IMR-90 (cell line): ENCODE data around the gene RXFP4. TPM values are rescaled to one million over a fixed set of nuclear protein-coding genes. Genes with fewer than 3 reads are reported as not detected.

ENCODE experiments used
- ATAC-seq: fragments of 200-7000 bp; cut with Tn5 transposase; 2 replicates; pipeline ENCODE4 v1.9.1; 2020; ENCODE audit warnings: low read depth, mild to moderate bottlenecking, moderate library complexity
- Bru-seq: library from RNA; stranded (reverse); fragments of 400-500 nt; gene quantifications from one replicate; lab custom pipeline; 2021; lab: Mats Ljungman, UMichigan
- BruChase-seq, 2 experiments: library from RNA; stranded (reverse); fragments of 400-500 nt; gene quantifications; one replicate each; lab custom pipeline; 2021; lab: Mats Ljungman, UMichigan
- BruUV-seq: library from RNA; stranded (reverse); fragments of 400-500 nt; replicated peaks from 2 replicates; lab custom pipeline; 2021; lab: Mats Ljungman, UMichigan
- CTCF ChIA-PET: fragments of 300-600 bp; formaldehyde crosslinking; extraction: SDS; loops from one replicate; lab custom pipeline; 2021; ENCODE audit warnings: antibody characterized with exemption; lab: Yijun Ruan, JAX
- POLR2A ChIA-PET: fragments of 300-600 bp; sonication (Branson Sonifier 250); formaldehyde crosslinking; loops from one replicate; lab custom pipeline; 2022; ENCODE audit warnings: antibody characterized with exemption; ENCODE audit not compliant: unreplicated experiment; lab: Charles Lee
- DNase-seq: peaks from one replicate; pipeline ENCODE4 v3.0.0; 2013
- H2AFZ ChIP-seq: replicated peaks from 2 replicates; pipeline ENCODE3; 2013; ENCODE audit warnings: low read length, mild to moderate bottlenecking; ENCODE audit not compliant: poor library complexity
- H2AK5ac ChIP-seq: 2 replicates; pipeline ENCODE4 v1.6.1; 2013; ENCODE audit warnings: low read depth, low read length, inconsistent platforms
- H2AK9ac ChIP-seq: replicated peaks from 2 replicates; pipeline ENCODE3; 2013; ENCODE audit warnings: mild to moderate bottlenecking, low read depth, low read length, moderate library complexity; ENCODE audit not compliant: poor library complexity
- H2BK120ac ChIP-seq: 2 replicates; pipeline ENCODE4 v1.6.1; 2013; ENCODE audit warnings: low read depth, low read length, inconsistent platforms
- H2BK15ac ChIP-seq: 3 replicates; pipeline ENCODE4 v1.6.1; 2013; ENCODE audit warnings: low read depth, low read length, inconsistent platforms
- H2BK20ac ChIP-seq: 2 replicates; pipeline ENCODE4 v1.6.1; 2013; ENCODE audit warnings: low read depth, mild to moderate bottlenecking, inconsistent platforms, low read length, moderate library complexity
- H2BK5ac ChIP-seq: 2 replicates; pipeline ENCODE4 v1.6.1; 2013; ENCODE audit warnings: mild to moderate bottlenecking, low read depth, low read length, inconsistent platforms; ENCODE audit not compliant: poor library complexity, severe bottlenecking
- H3K14ac ChIP-seq: replicated peaks from 2 replicates; pipeline ENCODE4 v1.6.1; 2013; ENCODE audit warnings: low read depth, low read length, inconsistent platforms
- H3K18ac ChIP-seq: 2 replicates; pipeline ENCODE4 v1.6.1; 2013; ENCODE audit warnings: low read depth, low read length, control low read depth
- H3K23ac ChIP-seq: 2 replicates; pipeline ENCODE4 v1.6.1; 2013; ENCODE audit warnings: low read depth, low read length, inconsistent platforms
- H3K27ac ChIP-seq: 2 replicates; pipeline ENCODE4 v1.5.1; 2013; ENCODE audit warnings: mild to moderate bottlenecking, control low read depth, low read length; ENCODE audit not compliant: insufficient read depth
- H3K27me3 ChIP-seq: 2 replicates; pipeline ENCODE4 v1.6.1; 2013; ENCODE audit warnings: low read length; ENCODE audit not compliant: control insufficient read depth, insufficient read depth
- H3K36me3 ChIP-seq: 2 replicates; pipeline ENCODE4 v1.6.1; 2013; ENCODE audit warnings: low read length, mixed read lengths; ENCODE audit not compliant: control insufficient read depth, insufficient read depth
- H3K4ac ChIP-seq: 2 replicates; pipeline ENCODE4 v1.6.1; 2013; ENCODE audit warnings: low read depth, low read length, inconsistent platforms
- H3K4me1 ChIP-seq: 2 replicates; pipeline ENCODE4 v1.6.1; 2013; ENCODE audit warnings: low read length, mixed read lengths; ENCODE audit not compliant: control insufficient read depth, insufficient read depth
- H3K4me2 ChIP-seq: 2 replicates; pipeline ENCODE4 v1.6.1; 2013; ENCODE audit warnings: low read depth, mild to moderate bottlenecking, control low read depth, low read length, moderate library complexity
- H3K4me3 ChIP-seq: 2 replicates; pipeline ENCODE4 v1.5.1; 2013; ENCODE audit warnings: low read depth, mild to moderate bottlenecking, control low read depth, low read length, moderate library complexity; ENCODE audit not compliant: insufficient read depth
- H3K56ac ChIP-seq: 2 replicates; pipeline ENCODE4 v1.6.1; 2013; ENCODE audit warnings: low read length, inconsistent platforms; ENCODE audit not compliant: insufficient read depth; ENCODE audit errors: extremely low read depth
- H3K79me1 ChIP-seq, 2 experiments: 2 replicates each; pipeline ENCODE4 v1.6.1; 2013; ENCODE audit warnings: low read length in 2 of 2, inconsistent platforms in 1 of 2, low read depth in 1 of 2
- H3K9ac ChIP-seq: 2 replicates; pipeline ENCODE4 v1.6.1; 2013; ENCODE audit warnings: low read depth, low read length, control low read depth
- H3K9me1 ChIP-seq: 2 replicates; pipeline ENCODE4 v1.6.1; 2013; ENCODE audit warnings: low read length, inconsistent platforms; ENCODE audit not compliant: insufficient read depth
- H3K9me3 ChIP-seq: 2 replicates; pipeline ENCODE4 v1.6.1; 2013; ENCODE audit warnings: low read length; ENCODE audit not compliant: control insufficient read depth, insufficient read depth
- H4K20me1 ChIP-seq: 2 replicates; pipeline ENCODE4 v1.6.1; 2013; ENCODE audit warnings: low read length, inconsistent platforms; ENCODE audit not compliant: insufficient read depth
- H4K5ac ChIP-seq: 2 replicates; pipeline ENCODE4 v1.6.1; 2013; ENCODE audit warnings: mild to moderate bottlenecking, low read depth, low read length, control low read depth
- H4K8ac ChIP-seq, 2 experiments: 2 replicates each; pipeline ENCODE4 v1.6.1; 2013; ENCODE audit warnings: low read depth in 2 of 2, low read length in 2 of 2, control low read depth in 1 of 2, inconsistent platforms in 1 of 2
- H4K91ac ChIP-seq: 2 replicates; pipeline ENCODE4 v1.6.1; 2013; ENCODE audit warnings: low read depth, low read length, inconsistent platforms; ENCODE audit not compliant: insufficient read depth
- CEBPB ChIP-seq: IDR thresholded peaks from 2 replicates; pipeline ENCODE4 v1.6.1; 2012; ENCODE audit warnings: low read depth, low read length, improper control_type of control experiment
- POLR2A ChIP-seq: IDR thresholded peaks from 2 replicates; pipeline ENCODE4 v1.6.1; 2012; ENCODE audit warnings: mild to moderate bottlenecking, low read depth, low read length
- RCOR1 ChIP-seq: IDR thresholded peaks from 2 replicates; pipeline ENCODE4 v1.6.1; 2012; ENCODE audit warnings: mild to moderate bottlenecking, low read length, improper control_type of control experiment; ENCODE audit not compliant: insufficient replicate concordance
- WGBS, 2 experiments: methylation state at CpG; one replicate each; pipeline versions ENCODE4 v1.1.5 to v1.1.7; 2013; ENCODE audit warnings: missing lambda C conversion rate in 2 of 2; ENCODE audit not compliant: insufficient read length in 1 of 2; ENCODE audit errors: extremely low coverage in 2 of 2; 5-methylcytosine and 5-hydroxymethylcytosine counted together
- dilution Hi-C: fragments of 300-500 bp; cut with HindIII; formaldehyde crosslinking; loops from one replicate; pipeline ENCODE4 v1.14.3; 2018; ENCODE audit warnings: low sequenced_read_pairs; ENCODE audit not compliant: unreplicated experiment
- in situ Hi-C: fragments of 300-500 bp; cut with MboI; formaldehyde crosslinking; loops from 3 replicates; pipeline ENCODE4 v1.14.3; 2019; ENCODE audit warnings: low sequenced_read_pairs, inconsistent platforms, mixed read lengths
- intact Hi-C: fragments of 100-400 bp; cut with micrococcal nuclease; formaldehyde crosslinking; loops from 2 replicates; pipeline ENCODE4 v1.10.0; 2022
- long read RNA-seq: library from polyadenylated mRNA; unstranded; transcript quantifications from one replicate; pipeline ENCODE4 v2.0.0, GENCODE V29; 2021; ENCODE audit not compliant: unreplicated experiment
- polyA plus RNA-seq, 3 experiments: library from polyadenylated mRNA; depleted of rRNA; stranded (reverse); fragments of >200 nt; gene quantifications; 2 replicates each; pipeline ENCODE4 v1.2.3, GENCODE V29; 2012; ENCODE audit warnings: low replicate concordance in 1 of 3
- total RNA-seq: library from RNA; depleted of rRNA; stranded (reverse); fragments of >200 nt; gene quantifications from 2 replicates; pipeline ENCODE4 v1.2.3, GENCODE V29; 2012; rRNA removed

The RXFP4 gene, protein sequence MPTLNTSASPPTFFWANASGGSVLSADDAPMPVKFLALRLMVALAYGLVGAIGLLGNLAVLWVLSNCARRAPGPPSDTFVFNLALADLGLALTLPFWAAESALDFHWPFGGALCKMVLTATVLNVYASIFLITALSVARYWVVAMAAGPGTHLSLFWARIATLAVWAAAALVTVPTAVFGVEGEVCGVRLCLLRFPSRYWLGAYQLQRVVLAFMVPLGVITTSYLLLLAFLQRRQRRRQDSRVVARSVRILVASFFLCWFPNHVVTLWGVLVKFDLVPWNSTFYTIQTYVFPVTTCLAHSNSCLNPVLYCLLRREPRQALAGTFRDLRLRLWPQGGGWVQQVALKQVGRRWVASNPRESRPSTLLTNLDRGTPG
- not detected in 2 replicates for total RNA-seq
- polyA plus RNA-seq (2012; rRNA removed), result not detected in 2 replicates
- polyA plus RNA-seq (2012; cell fraction: cytosol; rRNA removed), result not detected in 2 replicates
- polyA plus RNA-seq (2012; cell fraction: nucleus; rRNA removed; ENCODE audit: low replicate concordance), result 0.07 TPM in 1 of 2 replicates, not detected in the other
- Bru-seq, nascent RNA, result percentile 22 among the genes with signal in this experiment
- BruChase-seq, experiment 1, labeled RNA remaining after a 6-hour chase, result not detected
- BruChase-seq, experiment 2, labeled RNA remaining after a 2-hour chase, result not detected
- long read RNA-seq, result 0 reads

DNA sequence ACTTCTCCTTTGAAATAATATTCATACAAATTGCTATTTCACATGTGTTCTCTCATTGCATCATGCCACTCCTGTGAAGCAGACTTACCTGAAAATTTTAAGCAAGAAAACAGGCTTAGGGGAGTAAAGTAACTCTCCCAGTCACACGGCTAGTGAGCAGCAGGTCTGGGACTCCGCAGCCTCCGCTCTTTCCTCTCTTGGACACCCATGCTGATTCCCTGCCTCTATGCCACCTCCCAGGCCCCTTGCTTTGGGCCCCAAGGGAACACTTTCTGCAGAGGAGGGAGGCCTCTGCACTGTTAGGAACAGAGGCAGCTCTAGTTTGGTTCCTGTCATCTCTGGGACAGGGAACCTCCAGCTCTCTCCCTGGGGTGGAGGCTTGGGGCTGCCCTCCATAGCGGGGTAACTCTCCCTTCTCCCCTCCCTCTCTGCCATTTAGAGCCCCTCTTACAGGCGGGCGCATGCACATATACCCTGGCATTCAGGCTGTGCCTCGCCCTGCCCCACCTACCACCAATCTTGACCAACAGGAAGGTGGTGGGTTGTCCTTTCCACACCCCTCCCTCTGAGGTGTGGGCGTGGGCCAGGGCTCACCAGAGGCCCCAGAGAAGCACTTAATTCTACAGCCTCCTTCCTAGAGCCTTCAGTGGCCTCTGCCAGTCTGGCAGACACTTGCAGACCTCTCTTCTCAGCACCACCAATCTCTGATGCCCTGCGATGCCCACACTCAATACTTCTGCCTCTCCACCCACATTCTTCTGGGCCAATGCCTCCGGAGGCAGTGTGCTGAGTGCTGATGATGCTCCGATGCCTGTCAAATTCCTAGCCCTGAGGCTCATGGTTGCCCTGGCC is at the start of gene RXFP4:
TSS of gene RXFP4 (plus strand) at position 646 of the 852 bp plus-strand sequence. CDS start at position 718, 72 bp downstream.
- Histone ChIP-seq H3K4ac (peak within 1 kb of the TSS; percentile 76), H3K4me2 (no peak within 1 kb of the TSS), H4K8ac (peak within 1 kb of the TSS; percentile 81 to 85), H4K91ac (peak within 1 kb of the TSS; percentile 39), H4K20me1 (peaks cover 19% of the 10 kb centered on the region; the same call in 1 of the 2 replicates), H2BK15ac (peak within 1 kb of the TSS; percentile 74; the same call in 1 of the 3 replicates), H2AFZ (peak within 1 kb of the TSS; percentile 88), H3K23ac (no peak within 1 kb of the TSS), H3K4me1 (peaks cover 11% of the 10 kb centered on the region), H3K27me3 (no peaks in the 10 kb centered on the region), H3K4me3 (no peak within 1 kb of the TSS), H2AK9ac (peak within 1 kb of the TSS; percentile 81), H3K36me3 (peaks cover 8% of the 10 kb centered on the region), H2BK20ac (peak within 1 kb of the TSS; percentile 29; the same call in 1 of the 2 replicates), H2BK5ac (no peak within 1 kb of the TSS), H3K18ac (no peak within 1 kb of the TSS), H2BK120ac (peak within 1 kb of the TSS; percentile 78), H2AK5ac (peak within 1 kb of the TSS; percentile 50; the same call in 1 of the 2 replicates), H3K9me1 (peaks cover 10% of the 10 kb centered on the region; the same call in 1 of the 2 replicates), H3K56ac (0 out of 2 replicates have a peak within 1 kb of the TSS, but pooled peaks have one; percentile 8), H3K9me3 (no peaks in the 10 kb centered on the region), H3K79me1 (peaks cover 0 to 14% of the 10 kb centered on the region in 2 experiments; a peak in 2 of 4 replicates), H3K27ac (0 out of 2 replicates have a peak within 1 kb of the TSS, but pooled peaks have one; percentile 0), H3K9ac (no peak within 1 kb of the TSS), H4K5ac (peak within 1 kb of the TSS; percentile 36), H3K14ac (peak within 1 kb of the TSS; percentile 50; the same call in 1 of the 2 replicates)
- DNase-seq, result no peak
- no CpG with 5 or more reads among the region's 11 CpGs for WGBS, 2 experiments
- ChIA-PET POLR2A (no interaction called here), CTCF (interaction anchor here (0.9 kb wide), 1 partner anchor 48 kb away, joined by 3 read pairs; no protein-coding TSS in a partner anchor)
- no TSS peak for BruUV-seq
- in situ Hi-C loops (no loop called here), intact Hi-C loops (loop anchor here (5.0 kb wide), 1 partner anchor 36 kb away; the partner anchor contains the start of gene ARHGEF2), dilution Hi-C loops (no loop called here)
- ATAC-seq, result peak; percentile 12
- TF ChIP-seq RCOR1 (no peak), POLR2A (0 out of 2 replicates have a peak, but pooled peaks have one; percentile 24), CEBPB (peak; percentile 31; the same call in 1 of the 2 replicates)
